NCI-H446 treated with DMSO at 0.1 percent for 48 hours (cell line): ENCODE data around the gene CPNE1.

ENCODE experiments used
- DNase-seq: peaks from one replicate; lab custom pipeline; 2025; lab: John Stamatoyannopoulos, UW

Gene CPNE1

GRCh38 chr20:35600176-35600992 is 64.3 kb downstream of the CPNE1 start:
- DNase-seq: no peak

- no peak for DNase-seq
These were observed 65.0 kb downstream of the CPNE1 start for GRCh38 chr20:35599776-35600120.

- no peak for DNase-seq
These were observed 65.6 kb downstream of the CPNE1 start for GRCh38 chr20:35598899-35599775.

- DNase-seq: no peak
These were observed 66.2 kb downstream of the CPNE1 start for GRCh38 chr20:35598476-35598875.

- no peak for DNase-seq
These were observed 67.5 kb downstream of the CPNE1 start for GRCh38 chr20:35597186-35597585.

GRCh38 chr20:35595901-35596300 is 68.8 kb downstream of the CPNE1 start:
- DNase-seq: no peak

- no peak for DNase-seq
These were observed 69.2 kb downstream of the CPNE1 start for GRCh38 chr20:35595456-35595855.

- DNase-seq: no peak
These were observed 72.2 kb downstream of the CPNE1 start for GRCh38 chr20:35592339-35592974.

GRCh38 chr20:35588397-35588796 is 76.3 kb downstream of the CPNE1 start:
- DNase-seq: no peak

GRCh38 chr20:35587436-35587835 is 77.3 kb downstream of the CPNE1 start:
- no peak for DNase-seq

- DNase-seq: no peak
These were observed 77.8 kb downstream of the CPNE1 start for GRCh38 chr20:35586751-35587425.

- DNase-seq: no peak
These were observed 80.8 kb downstream of the CPNE1 start for GRCh38 chr20:35583636-35584560.

- DNase-seq: no peak
These were observed 81.8 kb downstream of the CPNE1 start for GRCh38 chr20:35582741-35583404.

GRCh38 chr20:35582131-35582530 is 82.6 kb downstream of the CPNE1 start:
- DNase-seq: no peak

GRCh38 chr20:35579196-35579595 is 85.5 kb downstream of the CPNE1 start:
- no peak for DNase-seq

- no peak for DNase-seq
These were observed 86.2 kb downstream of the CPNE1 start for GRCh38 chr20:35578469-35578868.

GRCh38 chr20:35576816-35577215 is 87.9 kb downstream of the CPNE1 start:
- DNase-seq: no peak
